ENCODE data around the gene KRTAP5-2.
"Not testable (repeated sequence)": the region's sequence is repeated elsewhere in the genome, so short reads cannot be mapped to it uniquely, and the experiment has no call there.

KRTAP5-2 gene

DNA sequence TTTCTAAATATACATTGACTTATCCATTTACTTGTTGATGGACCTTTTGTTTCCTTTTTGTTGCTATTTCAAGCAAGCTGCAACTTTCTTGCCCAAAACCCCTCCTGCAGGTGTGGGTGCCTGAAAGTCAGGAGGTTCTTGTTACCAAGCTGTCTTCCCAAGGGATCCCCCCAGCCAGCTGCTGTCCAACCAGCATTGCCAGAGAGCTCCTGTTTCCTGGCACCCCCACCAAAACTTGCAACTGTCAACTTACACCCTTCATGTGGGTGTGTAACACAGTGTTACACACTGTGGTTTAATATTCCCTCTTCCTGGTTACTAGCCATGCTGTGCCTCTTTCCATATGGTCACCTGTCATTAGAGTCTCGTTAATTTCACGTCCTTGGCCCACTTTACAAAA, 11.4 kb downstream of the KRTAP5-2 start:
- DNase-seq: no peak

DNA sequence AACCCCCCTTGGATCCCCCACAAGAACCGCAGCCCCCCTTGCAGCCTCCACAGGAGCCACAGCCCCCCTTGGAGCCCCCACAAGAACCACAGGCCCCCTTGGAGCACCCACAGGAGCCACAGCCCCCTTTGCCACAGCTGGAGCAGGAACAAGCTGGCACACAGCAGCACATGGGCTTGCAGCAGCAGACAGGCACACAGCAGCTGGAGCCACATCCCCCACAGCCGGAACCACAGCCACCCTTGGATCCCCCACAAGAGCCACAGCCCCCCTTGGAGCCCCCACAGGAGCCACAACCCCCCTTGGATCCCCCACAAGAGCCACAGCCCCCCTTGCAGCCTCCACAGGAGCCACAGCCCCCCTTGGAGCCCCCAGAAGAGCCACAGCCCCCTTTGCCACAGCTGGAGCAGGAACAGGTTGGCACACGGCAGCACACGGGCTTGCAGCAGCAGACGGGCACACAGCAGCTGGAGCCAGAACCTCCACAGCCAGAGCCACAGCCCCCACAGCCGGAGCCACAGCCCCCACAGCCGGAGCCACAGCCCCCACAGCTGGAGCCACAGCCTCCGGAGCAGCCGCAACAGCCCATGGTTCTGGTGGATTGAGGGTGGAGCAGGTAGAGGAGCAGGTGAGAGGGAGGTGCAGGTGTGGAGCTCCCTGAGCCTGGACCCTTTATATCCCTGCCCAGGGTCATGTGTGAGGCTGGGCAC, 13.3 kb downstream of the KRTAP5-2 start, which contains the start of gene KRTAP5-1:
TSS of gene KRTAP5-1 (minus strand) at position 623 of the 710 bp plus-strand sequence. CDS start at position 589, 34 bp downstream.
- DNase-seq: not testable (repeated sequence)

DNA sequence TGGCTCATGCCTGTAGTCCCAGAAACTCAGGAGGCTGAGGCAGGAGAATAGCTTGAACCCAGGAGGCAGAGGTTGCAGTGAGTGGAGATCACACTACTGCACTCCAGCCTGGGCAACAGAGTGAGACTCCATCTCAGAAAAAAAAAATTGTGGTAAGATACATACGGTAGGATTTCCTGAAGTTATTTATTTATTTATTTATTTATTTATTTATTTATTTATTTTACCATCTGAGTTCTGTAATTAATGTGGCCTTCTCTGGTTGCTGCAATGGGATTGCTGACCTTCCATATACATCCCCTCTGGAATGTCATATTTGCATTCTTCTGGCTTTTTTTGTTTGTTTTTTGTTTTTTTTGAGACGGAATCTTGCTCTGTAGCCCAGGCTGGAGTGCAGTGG, 15.2 kb downstream of the KRTAP5-2 start:
- DNase-seq: not testable (repeated sequence)

DNA sequence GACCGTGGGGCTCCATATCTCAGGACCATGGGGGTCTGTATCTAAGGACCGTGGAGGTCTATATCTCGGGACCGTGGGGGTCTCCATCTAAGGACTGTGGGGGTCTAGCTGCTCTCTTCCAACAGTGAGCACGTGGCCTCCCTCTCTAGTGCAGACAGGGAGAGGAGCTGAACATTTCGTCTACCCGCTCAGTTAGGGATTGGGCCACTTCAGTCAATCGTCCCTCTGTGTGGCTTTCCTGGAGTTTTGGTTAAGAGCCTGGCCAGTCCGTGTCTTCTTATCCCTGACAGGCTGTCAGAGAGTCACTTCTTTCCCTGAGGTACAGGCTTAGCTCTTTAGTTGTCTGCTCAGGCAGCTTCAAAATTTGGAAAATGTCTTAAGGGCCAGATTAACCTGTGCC, 16.1 kb downstream of the KRTAP5-2 start:
- DNase-seq: no peak

DNA sequence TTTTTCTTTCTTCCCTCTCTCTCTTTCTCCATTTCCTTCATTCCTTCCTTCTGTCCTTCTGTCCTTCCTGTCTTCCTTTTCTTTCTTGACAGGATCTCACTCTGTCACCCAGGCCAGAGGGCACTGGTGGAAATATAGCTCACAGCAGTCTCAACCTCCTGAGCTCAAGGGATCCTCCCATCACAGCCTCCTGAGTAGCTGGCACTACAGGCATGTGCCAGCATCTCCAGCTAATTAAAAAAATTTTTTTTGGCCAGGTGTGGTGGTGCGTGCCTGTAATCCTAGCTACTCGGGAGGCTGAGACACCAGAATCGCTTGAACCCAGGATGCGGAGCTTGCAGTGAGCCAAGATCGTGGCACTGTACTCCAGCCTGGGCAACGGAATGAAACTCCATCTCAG, 21.3 kb downstream of the KRTAP5-2 start:
- no peak for DNase-seq

DNA sequence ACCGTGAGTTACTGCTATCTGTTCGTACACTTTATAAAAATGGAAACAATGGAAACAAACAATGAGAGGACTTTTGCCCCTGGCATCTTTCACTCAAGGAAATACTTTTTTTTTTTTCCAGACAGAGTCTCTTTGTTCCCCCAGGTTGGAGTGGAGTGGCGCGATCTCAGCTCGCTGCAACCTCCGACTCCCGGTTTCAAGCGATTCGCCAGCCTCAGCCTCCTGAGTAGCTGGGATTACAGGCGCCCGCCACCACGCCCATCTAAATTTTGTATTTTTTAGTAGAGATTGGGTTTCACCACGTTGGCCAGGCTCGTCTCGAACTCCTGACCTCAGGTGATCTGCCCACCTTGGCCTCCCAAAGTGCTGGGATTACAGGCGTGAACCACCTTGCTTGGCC, 22.3 kb downstream of the KRTAP5-2 start:
- DNase-seq: not testable (repeated sequence)

DNA sequence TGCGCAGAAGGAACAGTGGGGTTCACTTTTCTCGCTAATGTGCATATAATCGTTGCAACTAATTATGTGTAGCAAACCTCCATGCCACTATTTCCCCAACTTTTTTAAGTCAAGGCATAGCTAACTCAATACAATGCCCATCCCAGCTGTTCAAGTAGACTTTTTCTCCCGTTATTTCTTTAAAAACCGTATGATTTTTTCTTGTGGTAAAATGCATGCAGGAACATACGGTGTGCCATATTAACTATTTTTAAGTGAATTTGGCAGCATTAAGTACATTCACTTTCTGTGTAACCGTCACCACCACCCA, 23.2 kb downstream of the KRTAP5-2 start:
- DNase-seq: no peak

DNA sequence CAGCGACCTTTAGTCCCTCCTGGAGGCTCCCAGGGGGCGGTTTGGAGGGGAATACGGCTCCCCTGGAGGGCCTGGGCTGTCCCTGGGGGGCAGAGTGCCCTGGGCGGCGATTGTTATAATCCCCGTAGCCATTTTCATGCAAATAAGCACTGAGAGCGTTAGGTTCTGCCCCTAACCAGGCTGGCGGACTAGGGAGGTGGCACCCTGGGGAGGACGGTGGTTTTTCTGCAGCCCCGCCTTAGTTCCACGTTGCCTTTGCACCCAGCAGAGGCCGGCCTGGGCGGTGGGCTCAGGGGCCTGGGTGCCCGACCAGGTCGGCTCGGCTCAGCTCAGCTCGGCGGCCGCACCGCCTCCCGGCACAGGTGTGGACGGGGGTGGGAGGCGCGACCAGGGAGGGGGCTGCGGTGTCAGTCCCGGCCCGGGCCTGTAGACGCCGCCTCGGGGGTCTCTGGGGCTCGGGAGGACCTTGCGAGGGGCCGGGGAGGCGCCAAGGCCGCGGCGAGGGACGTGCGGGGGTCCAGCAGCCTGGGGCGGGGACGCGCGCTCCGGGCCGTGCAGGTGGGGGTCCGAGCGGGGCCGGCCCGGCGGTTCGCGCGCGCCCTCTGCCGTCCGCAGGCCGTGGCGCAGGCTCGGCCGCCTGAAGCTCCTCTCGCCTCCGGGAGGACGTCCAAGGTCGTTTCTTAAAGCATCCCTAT, 23.7 kb downstream of the KRTAP5-2 start:
- DNase-seq: peak; percentile 54

DNA sequence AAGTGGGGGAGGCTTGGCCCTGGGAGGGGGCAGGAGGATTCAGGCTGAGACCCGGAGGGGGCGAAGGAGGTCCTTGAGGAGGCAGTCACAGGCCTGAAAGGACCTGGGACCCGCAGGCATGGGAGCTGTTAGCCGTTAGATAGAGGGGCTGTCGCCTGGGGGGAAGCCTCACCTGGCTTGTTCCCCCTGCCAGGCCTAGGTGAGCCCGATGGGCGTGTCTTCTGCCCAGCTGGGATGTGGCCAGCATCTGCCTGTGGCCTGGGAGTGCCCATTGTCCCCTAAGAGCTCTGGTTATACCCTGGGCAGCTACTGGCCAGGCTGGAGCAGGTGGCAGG, 24.2 kb downstream of the KRTAP5-2 start:
- no peak for DNase-seq

DNA sequence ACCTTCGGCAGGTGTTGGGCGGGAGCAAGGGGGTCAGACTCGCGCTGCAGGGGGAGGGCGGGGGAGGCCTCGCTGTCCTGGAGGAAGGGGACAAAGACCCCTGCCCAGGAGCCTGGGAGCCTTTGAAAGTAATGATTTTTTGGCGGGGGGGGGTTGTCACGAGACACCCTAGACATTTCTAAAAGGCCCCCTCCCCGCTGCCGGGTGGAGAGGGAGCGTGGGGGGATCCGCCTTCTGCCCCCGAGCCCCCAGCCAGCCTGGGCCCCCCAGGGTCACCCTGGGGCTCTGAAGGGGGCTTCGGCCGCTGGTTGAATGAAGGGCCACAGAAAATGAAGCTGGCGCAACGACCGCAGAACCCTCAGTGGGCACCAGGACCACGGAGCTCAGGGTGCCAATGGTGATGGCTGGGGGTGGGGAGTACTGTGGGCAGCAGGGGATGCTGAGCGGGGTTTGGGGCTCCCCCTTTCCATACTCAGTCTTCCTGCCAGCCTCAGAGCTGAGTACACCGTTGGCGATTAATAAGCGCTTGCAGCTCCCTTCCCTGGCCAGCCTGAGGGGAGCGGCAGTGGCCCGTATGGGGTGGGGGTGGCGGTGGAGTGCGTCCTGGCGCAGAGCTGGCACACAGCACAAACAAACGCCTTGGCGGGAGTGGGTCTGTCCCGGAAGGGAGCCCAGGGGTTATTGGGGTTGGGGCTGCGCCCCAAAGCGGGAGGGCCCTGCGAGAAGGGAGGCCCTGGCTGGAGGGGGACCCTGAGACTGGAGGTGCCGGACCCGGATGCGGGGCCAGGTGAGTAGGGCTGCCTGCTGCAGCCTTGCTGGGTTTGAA, 24.8 kb downstream of the KRTAP5-2 start:
- DNase-seq: no peak

DNA sequence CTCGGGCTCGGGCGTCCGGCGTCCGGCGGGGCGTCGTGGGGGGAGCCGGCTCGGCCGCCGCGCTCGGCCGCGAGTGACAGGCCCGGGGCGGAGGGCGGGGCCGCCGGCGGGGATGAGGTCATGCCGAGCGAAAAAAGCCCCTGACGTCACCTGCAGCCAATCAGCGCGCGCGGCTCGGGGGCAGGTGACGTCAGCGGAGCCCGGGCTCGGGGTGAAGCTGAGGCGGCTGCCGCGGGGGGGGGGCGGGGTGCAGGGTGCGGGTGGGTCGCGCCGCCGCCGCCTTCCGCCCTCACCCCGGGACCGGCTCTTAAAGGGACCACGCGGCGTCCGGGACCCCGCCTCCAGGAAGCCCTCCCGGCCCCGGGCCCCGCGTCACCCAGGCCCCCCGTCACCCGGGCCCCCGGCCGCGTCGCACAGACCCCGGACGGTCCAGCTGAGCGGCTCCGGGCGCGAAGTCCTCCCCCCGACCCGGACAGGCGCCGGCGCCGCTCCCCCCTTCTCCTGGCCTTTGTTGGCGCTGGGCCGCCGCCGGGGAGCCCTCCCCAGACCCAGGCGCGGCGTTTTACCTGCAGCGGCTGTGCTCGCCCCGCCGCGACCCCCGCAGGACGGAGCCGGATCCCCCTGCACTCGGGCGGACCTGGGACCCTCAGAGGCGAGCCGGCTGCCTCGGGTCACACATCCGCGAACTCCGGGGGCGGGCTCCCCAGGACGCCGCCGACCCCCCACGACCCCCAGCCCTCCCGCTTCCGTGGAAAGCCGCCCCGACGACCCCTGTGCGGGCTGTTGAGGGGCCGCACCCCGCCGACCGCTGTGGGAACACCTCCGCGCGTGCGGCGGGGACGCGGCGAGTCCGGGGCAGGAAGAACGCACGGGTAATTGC, 25.7 kb downstream of the KRTAP5-2 start, which contains the start of gene DUSP8:
TSS of gene DUSP8 (minus strand) at position 75 of the 880 bp plus-strand sequence. CDS start 6,445 bp downstream, outside the sequence.
- peak; percentile 92 for DNase-seq

DNA sequence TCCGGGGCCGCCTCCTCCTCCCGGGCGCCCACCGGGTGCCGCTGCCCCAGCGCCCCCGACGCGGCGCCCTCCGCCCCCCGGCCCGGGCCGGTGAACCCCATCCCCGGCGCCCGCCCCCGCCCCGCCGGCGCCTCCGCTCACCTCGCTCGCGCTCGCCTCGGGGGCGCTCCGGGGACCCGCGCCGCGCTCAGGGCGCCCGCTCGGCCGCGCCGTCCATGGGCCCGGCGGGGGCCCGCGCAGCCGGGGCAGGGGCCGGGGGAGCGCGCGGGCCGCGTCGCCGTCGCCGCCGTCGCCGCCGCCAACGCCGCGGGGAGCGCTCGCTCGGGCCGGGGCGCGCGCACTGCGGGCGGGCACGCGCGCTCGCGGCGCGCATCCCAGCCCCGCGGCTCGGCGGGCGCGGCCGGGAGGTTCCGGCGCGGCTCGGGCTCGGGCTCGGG, 26.3 kb downstream of the KRTAP5-2 start:
- no peak for DNase-seq

DNA sequence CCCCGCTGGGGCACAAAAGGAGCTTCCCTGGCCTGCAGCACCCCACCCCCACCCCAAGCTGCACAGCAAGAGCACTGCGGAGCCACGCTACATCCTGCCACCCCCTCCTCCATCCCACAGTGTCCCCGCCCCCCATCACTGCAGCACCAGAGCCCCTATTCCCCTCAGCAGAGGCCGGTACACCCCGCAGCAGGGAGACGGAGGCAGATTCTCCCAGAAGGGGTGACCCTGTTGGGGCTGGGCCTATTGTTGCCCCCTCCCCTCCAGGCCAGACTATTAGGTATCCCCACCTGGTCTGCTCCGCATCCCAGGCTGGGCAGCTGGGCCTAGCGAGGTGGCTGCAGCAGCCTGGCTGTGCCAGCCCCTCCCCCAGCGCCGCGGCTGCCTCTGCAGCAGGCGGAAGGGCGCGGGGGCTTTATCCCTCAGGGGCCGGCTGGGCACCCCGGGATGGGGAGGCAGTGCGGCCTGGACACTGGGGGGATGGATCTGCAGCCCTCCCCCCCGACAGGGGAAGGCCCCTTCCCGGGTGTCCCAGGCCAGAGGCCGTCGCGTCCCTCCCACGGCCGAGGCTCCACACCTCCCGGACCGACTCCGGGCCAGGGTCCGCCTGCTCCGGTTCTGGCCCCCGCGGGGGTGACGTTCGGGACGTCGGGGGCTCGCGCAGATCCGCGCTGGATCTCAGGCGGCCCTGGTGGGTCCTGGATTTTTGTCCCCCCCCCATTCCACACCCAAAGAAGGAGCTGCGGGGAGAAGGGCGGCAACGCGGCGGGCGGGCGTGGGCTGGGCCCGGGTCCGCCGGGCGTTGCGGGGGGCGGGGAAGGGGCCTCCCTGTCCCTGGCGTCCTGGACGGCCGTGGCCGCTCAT, 27.0 kb downstream of the KRTAP5-2 start:
- peak; percentile 33 for DNase-seq

DNA sequence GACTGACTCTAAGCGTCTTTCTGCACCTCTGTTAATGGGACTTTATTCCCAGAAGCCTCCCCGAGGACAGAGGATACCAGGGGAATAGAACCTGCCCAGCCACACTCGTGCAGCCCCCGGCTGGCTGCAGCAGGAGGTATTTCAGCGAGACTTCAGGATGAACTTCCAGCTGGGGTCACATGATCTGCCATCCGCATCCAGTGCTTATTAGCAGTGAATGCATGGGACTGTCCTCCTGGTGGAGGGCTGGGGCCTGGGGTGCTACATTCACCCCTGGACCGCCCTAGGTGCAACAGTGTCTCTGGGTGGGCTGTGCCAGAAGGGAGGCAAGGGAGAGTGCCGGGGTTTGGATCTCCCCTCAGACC, 27.6 kb downstream of the KRTAP5-2 start:
- no peak for DNase-seq

DNA sequence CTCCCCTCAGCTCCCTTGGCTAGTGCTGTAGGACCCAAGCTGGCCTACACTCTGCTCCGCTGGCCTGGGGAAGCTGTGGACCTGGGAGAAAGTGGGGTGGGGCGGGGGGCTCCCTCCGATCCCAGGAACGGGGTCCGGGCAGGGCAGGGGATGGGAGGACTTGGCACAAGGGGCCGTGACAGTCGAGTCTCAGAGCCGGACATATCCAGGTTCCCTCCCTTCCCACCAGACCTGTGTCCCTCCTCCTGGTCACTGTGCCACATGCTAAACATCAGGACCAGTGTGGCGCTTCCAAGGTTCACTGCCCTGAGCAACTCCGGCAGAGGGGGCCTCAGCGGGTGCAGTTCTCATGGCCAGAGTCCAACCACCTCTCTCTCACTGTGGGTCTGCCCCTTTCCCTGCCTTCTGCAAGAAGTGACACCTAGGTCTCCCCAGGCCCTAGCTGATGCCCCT, 28.1 kb downstream of the KRTAP5-2 start:
- DNase-seq: no peak

DNA sequence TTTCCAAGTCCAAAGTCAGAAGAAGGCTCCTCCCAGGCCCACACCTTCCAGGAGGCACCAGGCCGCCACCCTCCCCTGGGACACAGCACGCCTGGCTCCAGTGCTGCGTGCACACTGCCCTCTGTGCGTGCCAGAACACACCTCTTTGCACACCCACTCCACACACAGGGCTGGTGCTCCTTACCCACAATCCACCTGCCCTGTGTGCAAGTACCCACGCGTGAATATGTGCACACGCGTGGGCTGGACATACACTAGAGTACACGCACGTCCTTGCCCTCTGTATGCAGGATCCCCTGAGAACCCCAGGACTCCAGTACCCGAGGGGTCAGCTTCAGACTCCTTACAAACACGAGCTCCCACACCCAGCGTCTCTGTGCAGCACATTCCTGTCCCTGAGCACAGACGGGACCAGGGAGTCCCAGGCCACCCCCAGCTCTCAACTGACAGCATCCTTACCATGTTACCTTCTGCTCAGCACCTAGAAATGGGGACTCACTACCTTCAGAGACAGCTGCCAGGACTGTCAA, 28.8 kb downstream of the KRTAP5-2 start:
- DNase-seq: no peak

DNA sequence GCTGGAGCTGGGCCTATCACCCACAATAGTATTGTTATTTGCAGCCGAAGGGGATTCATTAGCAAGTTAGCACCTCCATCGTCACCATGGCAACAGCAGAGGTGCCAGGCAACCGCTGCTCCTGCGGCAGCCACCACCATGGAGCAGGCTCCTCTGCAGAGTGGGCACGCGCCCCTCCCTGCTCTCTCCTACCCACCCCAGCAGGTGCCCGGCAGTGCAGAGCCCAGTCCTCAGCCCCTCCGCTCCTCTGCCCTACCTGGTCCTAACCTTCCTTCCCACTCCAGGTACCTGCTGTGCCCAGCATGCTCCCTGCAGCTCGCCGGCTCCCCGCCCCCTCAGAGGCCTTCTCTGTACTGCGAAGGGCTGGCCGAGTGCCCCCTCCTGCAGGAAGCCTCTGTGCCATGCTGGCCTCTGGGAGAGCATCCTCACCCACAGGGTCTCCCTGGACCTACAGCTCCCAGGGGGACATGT, 29.6 kb downstream of the KRTAP5-2 start:
- DNase-seq: peak; percentile 67

DNA sequence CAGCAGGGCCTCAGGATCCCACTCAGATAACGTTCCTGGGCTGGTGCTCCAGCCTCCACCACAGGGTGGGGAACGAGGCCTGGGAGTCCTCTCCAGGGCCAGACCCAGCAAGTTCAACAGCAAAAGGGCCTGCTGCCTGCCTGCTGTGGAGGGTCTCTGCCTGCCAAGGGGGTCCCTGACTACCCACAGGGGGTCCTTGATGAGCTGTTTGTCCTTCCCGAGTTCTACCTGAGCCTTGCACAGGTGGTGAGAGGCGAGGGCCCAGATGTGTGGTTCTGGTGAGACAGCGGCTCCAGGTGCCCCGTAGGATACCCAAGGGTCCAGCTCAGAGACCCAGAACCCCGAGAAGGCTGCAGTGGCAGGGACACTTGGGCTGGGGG, 30.4 kb downstream of the KRTAP5-2 start:
- no peak for DNase-seq

DNA sequence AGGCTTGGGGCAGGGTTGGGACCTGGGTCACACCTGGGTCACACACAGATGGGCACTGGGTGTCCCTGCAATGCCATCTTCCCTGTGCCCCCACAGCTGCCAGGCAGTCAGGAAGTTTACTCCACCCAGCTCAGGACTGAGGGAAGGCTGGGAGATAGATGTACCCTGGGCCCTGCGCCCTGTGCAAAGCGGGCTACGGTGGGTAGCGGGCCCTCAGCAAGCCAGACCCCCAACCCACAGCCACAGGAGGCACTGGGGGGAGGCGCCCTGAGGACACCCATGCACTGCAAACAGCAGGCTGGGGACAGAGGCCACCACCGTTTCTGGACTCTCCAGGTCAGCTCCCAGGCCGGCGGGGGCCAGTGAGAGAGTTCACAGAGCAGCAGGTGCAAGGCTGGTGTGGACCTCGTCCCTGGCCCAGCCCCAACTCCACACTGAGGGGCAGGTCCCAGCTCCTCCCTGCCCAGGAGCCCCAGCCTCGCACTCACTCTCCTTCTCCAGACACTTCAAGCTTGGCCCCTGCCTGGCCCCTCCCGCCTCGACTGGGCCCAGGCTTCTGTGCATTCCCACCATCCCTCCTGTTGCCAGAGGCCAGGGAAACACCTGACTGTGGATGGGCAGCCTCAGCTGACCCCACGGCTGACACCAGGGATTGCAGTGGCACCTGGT, 30.9 kb downstream of the KRTAP5-2 start:
- no peak for DNase-seq

DNA sequence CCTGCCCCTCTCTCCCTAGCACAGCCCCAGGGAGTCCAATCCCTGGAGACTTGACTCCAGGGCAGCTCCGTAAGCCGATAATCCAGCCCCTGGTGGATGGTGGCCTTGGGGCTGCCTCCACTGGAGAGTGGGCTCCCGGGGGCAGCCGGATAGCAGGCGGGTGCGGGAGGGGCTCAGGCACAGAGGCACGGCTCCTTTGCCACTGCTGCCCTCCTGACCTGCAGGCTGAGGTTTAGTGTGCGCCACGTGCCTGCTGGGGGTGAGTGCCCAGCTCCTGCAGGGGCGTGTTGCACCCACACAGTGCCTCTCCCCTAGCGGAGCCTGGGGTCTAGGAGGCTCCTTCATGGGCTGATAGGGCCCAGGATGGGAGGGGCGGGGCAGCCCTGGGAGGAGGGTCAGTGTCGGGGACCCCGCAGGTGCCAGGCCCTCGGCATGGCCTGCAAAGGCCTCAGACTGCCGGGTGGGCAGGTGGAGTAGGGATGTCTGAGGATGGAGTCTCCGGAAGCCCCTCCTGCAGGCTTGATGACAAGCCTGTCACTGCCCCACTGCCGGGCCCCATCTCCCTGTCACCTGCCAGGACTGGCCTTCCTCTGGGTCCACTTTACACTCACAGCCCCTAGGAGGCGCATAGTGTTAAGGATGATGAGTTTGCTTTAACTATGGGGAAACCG, 31.6 kb downstream of the KRTAP5-2 start:
- no peak for DNase-seq
